AG09309 (cell line): ENCODE measurements around the gene MMP21.
A peak's percentile ranks its signal among the peaks of the same experiment; 100 is the strongest.

Experiments used
- DNase-seq: peaks from one replicate; pipeline ENCODE4 v3.0.0-alpha.2; 2010; ENCODE audit warnings: low read depth
- H3K4me3 ChIP-seq: 2 replicates; pipeline ENCODE4 v1.5.1; 2011; ENCODE audit warnings: mild to moderate bottlenecking, low read depth, low read length, moderate library complexity; ENCODE audit not compliant: control insufficient read depth
- CTCF ChIP-seq: IDR thresholded peaks from 2 replicates; pipeline ENCODE4 v1.5.1; 2011; ENCODE audit warnings: mild to moderate bottlenecking, low read depth, low read length, inconsistent platforms; ENCODE audit not compliant: insufficient read depth, control insufficient read depth; ENCODE audit errors: missing control alignments

Gene MMP21

GRCh38 chr10:125756196-125756595 is 19.4 kb downstream of the MMP21 start:
- no peak overlapping the region for H3K4me3 ChIP-seq
- TF ChIP-seq CTCF: no peak
- DNase-seq: no peak

GRCh38 chr10:125747417-125747816 is 28.2 kb downstream of the MMP21 start:
- H3K4me3 ChIP-seq: no peak overlapping the region
- no peak for TF ChIP-seq CTCF
- DNase-seq: no peak

GRCh38 chr10:125744909-125745308 is 30.7 kb downstream of the MMP21 start:
- no peak for DNase-seq
- no peak overlapping the region for H3K4me3 ChIP-seq
- TF ChIP-seq CTCF: no peak

GRCh38 chr10:125742465-125742864 is 33.2 kb downstream of the MMP21 start:
- H3K4me3 ChIP-seq: no peak overlapping the region
- TF ChIP-seq CTCF: peak; percentile 12
- DNase-seq: no peak

GRCh38 chr10:125739994-125740679 is 35.5 kb downstream of the MMP21 start:
- TF ChIP-seq CTCF: no peak
- no peak for DNase-seq
- no peak overlapping the region for H3K4me3 ChIP-seq

- no peak for DNase-seq
- no peak for TF ChIP-seq CTCF
- H3K4me3 ChIP-seq: no peak overlapping the region
Observed at GRCh38 chr10:125738206-125738605, 37.4 kb downstream of the MMP21 start.

- DNase-seq: no peak
- H3K4me3 ChIP-seq: no peak overlapping the region
- TF ChIP-seq CTCF: no peak
Observed at GRCh38 chr10:125734823-125735222, 40.8 kb downstream of the MMP21 start.
